OCI-LY1 (cell line): Measurements from ENCODE around the gene MTLN.
"Not testable (repeated sequence)": the region's sequence is repeated elsewhere in the genome, so short reads cannot be mapped to it uniquely, and the experiment has no call there.

Experiments used
- H2AFZ ChIP-seq: fragments of 200-600 bp; sonication (generic), shearing (Covaris generic); 2 replicates; pipeline ENCODE4 v1.6.0; 2014; ENCODE audit warnings: antibody characterized with exemption, mild to moderate bottlenecking, low read length
- H3F3A ChIP-seq: fragments of 200-600 bp; sonication (generic), shearing (Covaris generic); 2 replicates; pipeline ENCODE4 v1.6.0; 2014; ENCODE audit warnings: mild to moderate bottlenecking, antibody characterized with exemption, low read length, moderate library complexity; ENCODE audit not compliant: insufficient read depth
- H3K27ac ChIP-seq: fragments of 200-600 bp; sonication (generic); 2 replicates; pipeline ENCODE4 v1.5.1; 2014; ENCODE audit warnings: low read length, mixed run types, mild to moderate bottlenecking, low read depth; ENCODE audit not compliant: poor library complexity, severe bottlenecking
- H3K27me3 ChIP-seq: fragments of 200-600 bp; sonication (generic); 2 replicates; pipeline ENCODE4 v1.6.0; 2014; ENCODE audit warnings: antibody characterized with exemption, mild to moderate bottlenecking, low read length, moderate library complexity; ENCODE audit not compliant: insufficient read depth
- H3K36me3 ChIP-seq: fragments of 200-600 bp; sonication (generic); 2 replicates; pipeline ENCODE4 v1.6.1; 2014; ENCODE audit warnings: mild to moderate bottlenecking, antibody characterized with exemption, low read length, moderate library complexity, mixed read lengths; ENCODE audit not compliant: insufficient read depth
- H3K4me1 ChIP-seq: fragments of 200-600 bp; sonication (generic); 2 replicates; pipeline ENCODE4 v1.5.1; 2014; ENCODE audit warnings: mild to moderate bottlenecking, low read length, moderate library complexity; ENCODE audit not compliant: insufficient read depth, severe bottlenecking
- H3K4me2 ChIP-seq: fragments of 200-600 bp; sonication (generic), shearing (Covaris generic); 2 replicates; pipeline ENCODE4 v1.6.1; 2014; ENCODE audit warnings: low read length
- H3K4me3 ChIP-seq: fragments of 200-600 bp; sonication (generic); 2 replicates; pipeline ENCODE4 v1.5.1; 2014; ENCODE audit warnings: low read length, low read depth, mild to moderate bottlenecking, mixed read lengths; ENCODE audit not compliant: poor library complexity, severe bottlenecking
- H3K79me2 ChIP-seq: fragments of 200-600 bp; shearing (Covaris generic); 2 replicates; pipeline ENCODE4 v1.6.1; 2016; ENCODE audit warnings: mixed run types, low read length, mixed read lengths; ENCODE audit not compliant: insufficient read depth
- H3K9ac ChIP-seq: fragments of 200-600 bp; sonication (generic), shearing (Covaris generic); 2 replicates; pipeline ENCODE4 v1.6.1; 2014; ENCODE audit warnings: mild to moderate bottlenecking, low read length, mixed read lengths
- H3K9me2 ChIP-seq: fragments of 200-600 bp; sonication (generic), shearing (Covaris generic); 2 replicates; pipeline ENCODE4 v1.6.1; 2014; ENCODE audit warnings: low read depth, mild to moderate bottlenecking, low read length, mixed read lengths
- H3K9me3 ChIP-seq: fragments of 200-600 bp; shearing (Covaris generic); 2 replicates; pipeline ENCODE4 v1.6.1; 2014; ENCODE audit warnings: low read length, mixed read lengths
- H4K20me1 ChIP-seq: fragments of 200-600 bp; sonication (generic), shearing (Covaris generic); 2 replicates; pipeline ENCODE4 v1.6.0; 2016; ENCODE audit warnings: mild to moderate bottlenecking, low read length; ENCODE audit not compliant: insufficient read depth
- TF ChIP-seq, protein P1 (sequence below): fragments of 200-600 bp; sonication (generic), shearing (Covaris generic); IDR thresholded peaks from 2 replicates; pipeline ENCODE4 v1.5.1; 2017; ENCODE audit warnings: mild to moderate bottlenecking, antibody characterized with exemption, low read length, moderate library complexity, mixed read lengths

MTLN gene, protein sequence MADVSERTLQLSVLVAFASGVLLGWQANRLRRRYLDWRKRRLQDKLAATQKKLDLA

GRCh38 chr2:110211938-110212858 is at the start of gene MTLN:
TSS of gene MTLN (minus strand) at chr2:110212547. CDS start at chr2:110212525, 22 bp downstream.
- Histone ChIP-seq H3K4me1 (peaks cover 8% of the 10 kb centered on the region), H3K4me3 (peak within 1 kb of the TSS; percentile 98), H2AFZ (peak within 1 kb of the TSS; percentile 87), H3K79me2 (0 out of 2 replicates have a peak, but pooled peaks cover 6% of the 10 kb centered on the region), H3K36me3 (peaks cover 16% of the 10 kb centered on the region), H3F3A (no peaks in the 10 kb centered on the region), H3K4me2 (peak within 1 kb of the TSS; percentile 97), H3K27ac (peak within 1 kb of the TSS; percentile 7), H3K27me3 (peaks cover 3% of the 10 kb centered on the region; the same call in 1 of the 2 replicates), H3K9ac (peak within 1 kb of the TSS; percentile 96), H3K9me3 (no peaks in the 10 kb centered on the region), H4K20me1 (no peaks in the 10 kb centered on the region), H3K9me2 (no peaks in the 10 kb centered on the region)
- TF ChIP-seq, protein P1, sequence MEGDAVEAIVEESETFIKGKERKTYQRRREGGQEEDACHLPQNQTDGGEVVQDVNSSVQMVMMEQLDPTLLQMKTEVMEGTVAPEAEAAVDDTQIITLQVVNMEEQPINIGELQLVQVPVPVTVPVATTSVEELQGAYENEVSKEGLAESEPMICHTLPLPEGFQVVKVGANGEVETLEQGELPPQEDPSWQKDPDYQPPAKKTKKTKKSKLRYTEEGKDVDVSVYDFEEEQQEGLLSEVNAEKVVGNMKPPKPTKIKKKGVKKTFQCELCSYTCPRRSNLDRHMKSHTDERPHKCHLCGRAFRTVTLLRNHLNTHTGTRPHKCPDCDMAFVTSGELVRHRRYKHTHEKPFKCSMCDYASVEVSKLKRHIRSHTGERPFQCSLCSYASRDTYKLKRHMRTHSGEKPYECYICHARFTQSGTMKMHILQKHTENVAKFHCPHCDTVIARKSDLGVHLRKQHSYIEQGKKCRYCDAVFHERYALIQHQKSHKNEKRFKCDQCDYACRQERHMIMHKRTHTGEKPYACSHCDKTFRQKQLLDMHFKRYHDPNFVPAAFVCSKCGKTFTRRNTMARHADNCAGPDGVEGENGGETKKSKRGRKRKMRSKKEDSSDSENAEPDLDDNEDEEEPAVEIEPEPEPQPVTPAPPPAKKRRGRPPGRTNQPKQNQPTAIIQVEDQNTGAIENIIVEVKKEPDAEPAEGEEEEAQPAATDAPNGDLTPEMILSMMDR = no peak

DNA sequence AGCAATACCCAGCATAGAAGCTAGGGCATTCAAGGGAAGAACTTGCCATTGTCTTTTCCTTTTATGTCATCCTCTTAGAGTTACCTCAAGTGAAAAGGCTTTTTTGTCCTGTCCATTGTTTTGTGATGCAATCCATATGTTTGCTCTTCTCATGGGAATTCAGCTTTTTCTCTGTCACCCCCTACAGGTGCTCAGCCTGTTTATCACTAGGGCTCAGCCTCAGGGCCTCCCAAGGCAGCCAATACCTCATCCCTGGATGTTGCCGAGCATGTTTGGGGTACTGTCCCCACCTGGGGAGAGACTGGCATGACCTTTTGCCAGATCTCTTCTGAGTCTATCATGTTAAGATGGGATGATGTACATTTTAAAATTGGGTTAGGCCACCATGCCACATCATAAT is 49.6 kb upstream of the MTLN start:
- H3K27me3 ChIP-seq, H3K9ac ChIP-seq: not testable (repeated sequence)

DNA sequence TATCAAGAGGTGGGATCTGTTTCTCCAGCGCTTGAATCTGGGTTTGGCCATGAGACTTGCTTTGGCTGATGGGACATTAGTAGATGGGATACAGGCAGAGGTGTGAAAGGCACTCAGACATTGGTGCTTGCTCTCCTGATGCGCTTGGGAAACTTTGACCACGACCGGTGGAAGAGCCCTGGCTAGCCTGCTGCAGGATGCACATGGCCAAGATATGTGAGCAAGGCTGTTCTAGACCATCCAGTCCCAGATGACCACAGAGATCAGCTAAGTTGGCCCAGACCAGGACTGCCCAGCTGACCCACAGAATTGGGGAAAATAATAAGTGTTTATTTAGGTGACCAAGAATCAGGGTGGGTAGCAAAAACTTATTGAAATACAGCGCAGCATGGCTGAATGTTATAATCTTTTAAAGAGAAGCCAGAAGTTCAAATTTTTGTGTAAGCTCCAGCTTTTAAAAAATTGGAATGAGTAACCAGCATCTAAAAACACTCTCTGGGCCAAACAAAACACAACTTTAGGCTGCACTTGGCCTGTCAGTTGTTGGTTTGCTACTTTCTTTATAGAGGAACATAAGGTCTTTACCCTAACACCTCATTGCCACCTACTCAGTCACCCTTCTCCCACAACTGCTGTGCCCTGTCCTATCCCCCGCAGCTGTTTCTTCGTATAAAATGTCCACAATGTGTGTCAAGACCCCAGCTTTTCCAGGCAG is 35.9 kb upstream of the MTLN start:
- H4K20me1 ChIP-seq, H3K27me3 ChIP-seq: not testable (repeated sequence)

More for the DNA sequence above, 49.6 kb upstream of the MTLN start:
- not testable (repeated sequence) for H3K4me3 ChIP-seq, H3F3A ChIP-seq, H2AFZ ChIP-seq, H4K20me1 ChIP-seq, H3K4me2 ChIP-seq, H3K36me3 ChIP-seq, H3K27ac ChIP-seq, H3K9me2 ChIP-seq, H3K9me3 ChIP-seq, H3K4me1 ChIP-seq, H3K79me2 ChIP-seq

GRCh38 chr2:110245488-110246435 is 33.4 kb upstream of the MTLN start:
- not testable (repeated sequence) for H3K4me2 ChIP-seq, H3K27me3 ChIP-seq, H2AFZ ChIP-seq, H3K36me3 ChIP-seq, H3K4me1 ChIP-seq, H3K27ac ChIP-seq, H3F3A ChIP-seq, H3K9ac ChIP-seq, H3K9me2 ChIP-seq, H3K4me3 ChIP-seq, H3K9me3 ChIP-seq, H4K20me1 ChIP-seq, H3K79me2 ChIP-seq

More for the DNA sequence above, 35.9 kb upstream of the MTLN start:
- not testable (repeated sequence) for H3K27ac ChIP-seq, H3F3A ChIP-seq, H3K4me3 ChIP-seq, H3K4me2 ChIP-seq, H3K9me3 ChIP-seq, H3K9me2 ChIP-seq, H2AFZ ChIP-seq, H3K79me2 ChIP-seq, H3K9ac ChIP-seq, H3K36me3 ChIP-seq, H3K4me1 ChIP-seq

- H3K27ac ChIP-seq, H3K36me3 ChIP-seq, H3K79me2 ChIP-seq, H4K20me1 ChIP-seq, H3K9ac ChIP-seq, H3K27me3 ChIP-seq, H3K9me3 ChIP-seq, H3K4me3 ChIP-seq, H3K4me2 ChIP-seq, H3K4me1 ChIP-seq, H2AFZ ChIP-seq, H3F3A ChIP-seq, H3K9me2 ChIP-seq: not testable (repeated sequence)
Observed at GRCh38 chr2:110243283-110243682, 30.9 kb upstream of the MTLN start.

DNA sequence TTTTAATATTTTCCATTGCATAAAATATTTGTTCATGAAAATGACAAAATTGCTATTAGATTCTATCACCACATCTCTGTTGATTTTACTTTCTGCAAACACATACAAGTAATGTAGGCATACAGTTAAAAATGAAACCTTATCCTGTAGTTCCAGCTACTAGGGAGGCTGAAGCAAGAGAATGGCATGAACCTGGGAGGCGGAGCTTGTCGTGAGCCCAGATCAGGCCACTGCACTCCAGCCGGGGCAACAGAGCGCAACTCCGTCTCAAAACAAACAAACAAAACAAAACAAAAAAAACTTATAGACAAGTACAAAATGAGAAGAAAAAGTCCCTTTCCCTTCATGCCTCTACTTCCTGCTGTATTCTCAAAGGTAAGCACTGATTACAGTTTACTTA is 22.2 kb upstream of the MTLN start:
- H3K27me3 ChIP-seq, H3K9me3 ChIP-seq, H3K27ac ChIP-seq, H4K20me1 ChIP-seq, H3K36me3 ChIP-seq, H3K79me2 ChIP-seq, H2AFZ ChIP-seq, H3K9me2 ChIP-seq, H3K9ac ChIP-seq, H3K4me1 ChIP-seq, H3F3A ChIP-seq, H3K4me2 ChIP-seq, H3K4me3 ChIP-seq: not testable (repeated sequence)
